ENCODE results near the gene SHISA5.

The SHISA5 gene

GRCh38 chr3:48433472-48434118, 70.4 kb downstream of the SHISA5 start:
- no peaks in the 10 kb centered on the region for H3K9me3 ChIP-seq (ENCODE audit: low read length)
- H3K27me3 ChIP-seq (ENCODE audit: control insufficient read depth in 1 of 2, insufficient read depth in 2 of 2, low read length in 2 of 2) = no peaks in the 10 kb centered on the region
- peaks cover 14% of the 10 kb centered on the region for H3K36me3 ChIP-seq (ENCODE audit: insufficient read depth, low read length)
- H3K4me3 ChIP-seq (ENCODE audit: low read depth in 1 of 2, low read length in 2 of 2) = no peak overlapping the region
- H3K27ac ChIP-seq (ENCODE audit: low read depth, low read length) = peak overlapping the region; percentile 25
- H3K9ac ChIP-seq (ENCODE audit: low read length) = no peak overlapping the region
- peaks cover 15% of the 10 kb centered on the region for H3K4me1 ChIP-seq (ENCODE audit: insufficient read depth, low read length)

- no peak overlapping the region for H3K27ac ChIP-seq (ENCODE audit: low read depth, low read length)
- H3K36me3 ChIP-seq (ENCODE audit: insufficient read depth, low read length) = peaks cover 14% of the 10 kb centered on the region
- peaks cover 21% of the 10 kb centered on the region for H3K4me1 ChIP-seq (ENCODE audit: insufficient read depth, low read length)
- no peak overlapping the region for H3K9ac ChIP-seq (ENCODE audit: low read length)
- H3K27me3 ChIP-seq (ENCODE audit: control insufficient read depth in 1 of 2, insufficient read depth in 2 of 2, low read length in 2 of 2) = no peaks in the 10 kb centered on the region
- no peak overlapping the region for H3K4me3 ChIP-seq (ENCODE audit: low read depth in 1 of 2, low read length in 2 of 2)
- H3K9me3 ChIP-seq (ENCODE audit: low read length) = no peaks in the 10 kb centered on the region
Observed at GRCh38 chr3:48432411-48433371, 71.3 kb downstream of the SHISA5 start.

GRCh38 chr3:48431224-48432029, 72.5 kb downstream of the SHISA5 start:
- no peak overlapping the region for H3K4me3 ChIP-seq (ENCODE audit: low read depth in 1 of 2, low read length in 2 of 2)
- H3K9me3 ChIP-seq (ENCODE audit: low read length) = no peaks in the 10 kb centered on the region

DNA sequence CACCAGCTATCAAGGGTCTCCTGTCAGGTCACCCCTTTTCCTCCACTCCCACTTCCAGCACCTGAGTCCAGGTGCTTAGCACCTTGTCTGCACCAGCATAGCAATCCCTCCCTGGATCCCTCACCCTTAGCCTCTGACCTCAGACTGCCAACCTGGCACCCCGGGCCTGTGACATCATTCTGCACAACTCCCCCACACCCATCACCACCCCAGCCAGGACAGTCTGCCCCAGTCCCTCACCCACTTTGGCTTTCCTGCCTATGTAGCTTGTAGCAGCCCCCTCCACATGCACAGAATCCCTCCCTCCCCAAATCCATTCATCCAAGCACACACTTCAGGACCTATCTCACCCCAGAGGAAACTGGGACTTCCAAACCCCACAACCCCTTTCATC, 73.3 kb downstream of the SHISA5 start:
- H3K27ac ChIP-seq (ENCODE audit: low read depth, low read length) = peak overlapping the region; percentile 89
- no peaks in the 10 kb centered on the region for H3K27me3 ChIP-seq (ENCODE audit: control insufficient read depth in 1 of 2, insufficient read depth in 2 of 2, low read length in 2 of 2)
- H3K9me3 ChIP-seq (ENCODE audit: low read length) = no peaks in the 10 kb centered on the region
- H3K4me1 ChIP-seq (ENCODE audit: insufficient read depth, low read length) = peaks cover 35% of the 10 kb centered on the region
- H3K4me3 ChIP-seq (ENCODE audit: low read depth in 1 of 2, low read length in 2 of 2) = no peak overlapping the region
- H3K36me3 ChIP-seq (ENCODE audit: insufficient read depth, low read length) = peaks cover 14% of the 10 kb centered on the region
- H3K9ac ChIP-seq (ENCODE audit: low read length) = no peak overlapping the region

More at GRCh38 chr3:48431224-48432029, 72.5 kb downstream of the SHISA5 start:
- H3K9ac ChIP-seq (ENCODE audit: low read length) = no peak overlapping the region
- H3K4me1 ChIP-seq (ENCODE audit: insufficient read depth, low read length) = peaks cover 34% of the 10 kb centered on the region
- no peaks in the 10 kb centered on the region for H3K27me3 ChIP-seq (ENCODE audit: control insufficient read depth in 1 of 2, insufficient read depth in 2 of 2, low read length in 2 of 2)
- peaks cover 14% of the 10 kb centered on the region for H3K36me3 ChIP-seq (ENCODE audit: insufficient read depth, low read length)
- H3K27ac ChIP-seq (ENCODE audit: low read depth, low read length) = no peak overlapping the region

GRCh38 chr3:48429960-48430707, 73.8 kb downstream of the SHISA5 start, which contains the start of gene PLXNB1:
Gene PLXNB1 (minus strand): TSS chr3:48430086. CDS start chr3:48424611, 5,475 bp downstream.
- Histone ChIP-seq H3K4me1 (ENCODE audit: insufficient read depth, low read length) (peaks cover 39% of the 10 kb centered on the region), H3K4me3 (ENCODE audit: low read depth in 1 of 2, low read length in 2 of 2) (peak within 1 kb of the TSS; percentile 63 to 66), H3K36me3 (ENCODE audit: insufficient read depth, low read length) (peaks cover 14% of the 10 kb centered on the region), H3K27ac (ENCODE audit: low read depth, low read length) (peak within 1 kb of the TSS; percentile 89), H3K9ac (ENCODE audit: low read length) (no peak within 1 kb of the TSS), H3K27me3 (ENCODE audit: control insufficient read depth in 1 of 2, insufficient read depth in 2 of 2, low read length in 2 of 2) (no peaks in the 10 kb centered on the region), H3K9me3 (ENCODE audit: low read length) (no peaks in the 10 kb centered on the region)

DNA sequence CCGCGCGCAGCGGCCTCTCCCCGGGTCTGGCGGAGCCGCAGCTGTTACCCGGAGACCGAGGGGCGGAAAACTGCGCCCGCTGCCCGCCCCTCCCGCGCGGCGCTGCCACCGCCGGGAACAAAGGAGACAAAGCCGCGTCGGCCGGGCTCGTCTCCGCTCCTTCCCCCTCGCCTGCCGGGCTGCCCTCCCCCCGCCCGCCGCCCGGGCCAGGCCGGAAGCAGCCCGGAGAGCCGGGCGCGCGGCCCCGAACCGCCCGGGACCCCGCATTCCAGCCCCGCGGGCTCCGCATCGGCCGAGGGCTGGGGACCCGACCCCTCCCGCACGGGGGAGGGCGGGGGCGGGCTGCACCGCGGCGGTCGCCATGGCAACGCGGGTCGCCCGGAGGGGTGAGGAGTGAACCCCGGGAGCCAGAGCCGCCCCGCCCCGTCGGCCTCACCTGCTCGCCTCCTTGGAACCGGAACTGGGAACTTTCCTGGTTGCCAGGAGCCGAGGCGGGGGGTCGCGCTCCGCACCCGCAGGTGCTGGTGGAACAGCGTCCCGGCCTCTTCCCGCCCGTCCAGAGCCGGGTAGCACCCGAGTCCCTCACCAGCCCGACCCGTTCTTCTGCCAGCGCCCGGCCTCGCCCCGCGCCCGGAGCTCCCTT, 74.5 kb downstream of the SHISA5 start:
- peaks cover 46% of the 10 kb centered on the region for H3K4me1 ChIP-seq (ENCODE audit: insufficient read depth, low read length)
- peak overlapping the region; percentile 89 for H3K27ac ChIP-seq (ENCODE audit: low read depth, low read length)

DNA sequence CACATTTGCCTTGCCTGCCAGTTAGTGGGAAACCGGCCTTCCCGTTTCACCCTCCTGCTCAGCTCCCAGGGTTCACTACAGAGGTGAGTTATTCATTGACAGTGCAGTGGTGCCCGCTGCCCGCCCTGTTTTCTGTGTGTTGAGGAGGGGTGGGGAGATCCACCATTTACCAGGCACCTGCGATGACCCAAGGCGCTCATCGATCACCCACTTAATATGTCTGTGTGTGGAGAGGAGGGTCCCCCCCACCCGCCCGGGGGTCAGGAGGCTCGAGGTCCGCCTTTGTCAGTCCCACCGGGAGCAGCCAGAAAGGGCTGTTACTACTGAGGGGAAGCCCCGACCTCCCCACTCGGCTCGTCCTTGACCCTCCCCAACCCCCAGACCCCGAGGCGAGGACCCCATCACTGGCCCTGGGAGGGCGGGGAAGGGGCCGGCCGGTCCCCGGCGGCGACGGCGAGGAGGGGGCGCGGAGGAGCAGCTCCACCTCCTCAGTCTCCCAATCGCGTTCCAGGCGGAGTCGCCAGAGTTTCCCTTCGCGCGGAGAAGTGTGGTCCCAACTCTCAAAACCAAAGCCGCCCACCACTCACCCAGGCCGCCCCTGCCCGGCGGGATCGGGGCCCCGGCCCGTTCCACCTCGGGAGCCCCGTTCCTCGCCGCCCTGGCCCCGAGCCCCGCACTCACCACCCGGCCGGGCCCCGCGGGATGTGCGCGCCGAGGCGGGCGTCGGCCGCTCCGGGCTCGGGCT, 75.2 kb downstream of the SHISA5 start:
- H3K27ac ChIP-seq (ENCODE audit: low read depth, low read length) = peak overlapping the region; percentile 89
- H3K36me3 ChIP-seq (ENCODE audit: insufficient read depth, low read length) = peaks cover 9% of the 10 kb centered on the region
- H3K4me1 ChIP-seq (ENCODE audit: insufficient read depth, low read length) = peaks cover 52% of the 10 kb centered on the region
- H3K27me3 ChIP-seq (ENCODE audit: control insufficient read depth in 1 of 2, insufficient read depth in 2 of 2, low read length in 2 of 2) = no peaks in the 10 kb centered on the region
- H3K4me3 ChIP-seq (ENCODE audit: low read depth in 1 of 2, low read length in 2 of 2) = peak overlapping the region; percentile 63 to 66
- peak overlapping the region; percentile 63 for H3K9ac ChIP-seq (ENCODE audit: low read length)
- H3K9me3 ChIP-seq (ENCODE audit: low read length) = no peaks in the 10 kb centered on the region

More for the DNA sequence above, 74.5 kb downstream of the SHISA5 start:
- H3K36me3 ChIP-seq (ENCODE audit: insufficient read depth, low read length) = peaks cover 14% of the 10 kb centered on the region
- H3K27me3 ChIP-seq (ENCODE audit: control insufficient read depth in 1 of 2, insufficient read depth in 2 of 2, low read length in 2 of 2) = no peaks in the 10 kb centered on the region
- H3K9ac ChIP-seq (ENCODE audit: low read length) = no peak overlapping the region
- no peaks in the 10 kb centered on the region for H3K9me3 ChIP-seq (ENCODE audit: low read length)
- peak overlapping the region; percentile 63 to 66 for H3K4me3 ChIP-seq (ENCODE audit: low read depth in 1 of 2, low read length in 2 of 2)

DNA sequence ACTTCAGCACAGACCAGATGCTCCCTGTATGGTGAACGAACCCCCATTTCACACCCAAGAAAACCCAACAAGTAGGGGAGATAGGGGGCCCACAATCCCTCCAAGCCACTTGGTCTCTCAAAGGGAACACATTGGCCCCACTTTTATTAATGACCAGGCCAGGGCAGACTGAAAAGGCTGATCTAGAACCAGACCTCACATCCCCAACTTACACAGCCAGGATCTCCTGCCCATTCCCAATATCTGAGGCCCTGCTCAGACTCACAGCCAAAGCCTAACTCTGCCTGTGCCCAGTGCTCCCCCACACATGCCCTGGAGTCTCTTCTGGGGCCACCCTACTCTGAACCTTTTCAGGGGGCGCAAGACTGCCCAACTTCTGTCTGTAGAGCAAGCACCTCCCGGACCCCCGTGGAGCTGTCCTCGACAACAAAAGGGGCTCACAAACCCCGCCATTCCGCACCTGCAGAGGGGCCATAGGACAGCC, 75.8 kb downstream of the SHISA5 start:
- H3K9ac ChIP-seq (ENCODE audit: low read length) = peak overlapping the region; percentile 63
- no peaks in the 10 kb centered on the region for H3K9me3 ChIP-seq (ENCODE audit: low read length)
- H3K4me1 ChIP-seq (ENCODE audit: insufficient read depth, low read length) = peaks cover 58% of the 10 kb centered on the region
- H3K27ac ChIP-seq (ENCODE audit: low read depth, low read length) = peak overlapping the region; percentile 89
- H3K36me3 ChIP-seq (ENCODE audit: insufficient read depth, low read length) = peaks cover 10% of the 10 kb centered on the region
- no peaks in the 10 kb centered on the region for H3K27me3 ChIP-seq (ENCODE audit: control insufficient read depth in 1 of 2, insufficient read depth in 2 of 2, low read length in 2 of 2)
- peak overlapping the region; percentile 63 to 66 for H3K4me3 ChIP-seq (ENCODE audit: low read depth in 1 of 2, low read length in 2 of 2)

GRCh38 chr3:48427630-48427962, 76.4 kb downstream of the SHISA5 start:
- H3K4me1 ChIP-seq (ENCODE audit: insufficient read depth, low read length) = peaks cover 62% of the 10 kb centered on the region
- peak overlapping the region; percentile 28 to 63 for H3K4me3 ChIP-seq (ENCODE audit: low read depth in 1 of 2, low read length in 2 of 2)
- H3K36me3 ChIP-seq (ENCODE audit: insufficient read depth, low read length) = peaks cover 14% of the 10 kb centered on the region
- no peaks in the 10 kb centered on the region for H3K9me3 ChIP-seq (ENCODE audit: low read length)
- H3K9ac ChIP-seq (ENCODE audit: low read length) = peak overlapping the region; percentile 63
- no peaks in the 10 kb centered on the region for H3K27me3 ChIP-seq (ENCODE audit: control insufficient read depth in 1 of 2, insufficient read depth in 2 of 2, low read length in 2 of 2)
- H3K27ac ChIP-seq (ENCODE audit: low read depth, low read length) = peak overlapping the region; percentile 89
